Muscle of leg (tissue), 11 donors: ENCODE measurements around the gene TREH. TPM values are rescaled to one million over a fixed set of nuclear protein-coding genes. Genes with fewer than 3 reads are reported as not detected.

Source experiments
- DNase-seq: peaks from one replicate; pipeline ENCODE4 v3.0.0; 2013
- H3K27ac ChIP-seq: one replicate; pipeline ENCODE4 v1.5.1; 2013; ENCODE audit warnings: mild to moderate bottlenecking, low read length, control low read depth
- H3K27me3 ChIP-seq: one replicate; pipeline ENCODE4 v1.6.1; 2013; ENCODE audit warnings: low read length; ENCODE audit not compliant: control insufficient read depth, insufficient read depth
- H3K36me3 ChIP-seq: one replicate; pipeline ENCODE4 v1.6.1; 2013; ENCODE audit warnings: low read length; ENCODE audit not compliant: control insufficient read depth, insufficient read depth
- H3K4me1 ChIP-seq: one replicate; pipeline ENCODE4 v1.6.1; 2013; ENCODE audit warnings: low read length; ENCODE audit not compliant: control insufficient read depth, insufficient read depth
- H3K4me3 ChIP-seq: one replicate; pipeline ENCODE4 v1.5.1; 2013; ENCODE audit warnings: low read length, control low read depth
- H3K9me3 ChIP-seq: replicated peaks from 2 replicates; pipeline ENCODE4 v1.6.1; 2013; ENCODE audit warnings: low read depth, low read length; ENCODE audit not compliant: control insufficient read depth
- WGBS: methylation state at CpG from one replicate; pipeline ENCODE4 v1.1.5; 2013; ENCODE audit warnings: missing lambda C conversion rate; ENCODE audit not compliant: insufficient coverage; 5-methylcytosine and 5-hydroxymethylcytosine counted together
- polyA plus RNA-seq, 8 donors: library from polyadenylated mRNA; unstranded; fragments of 120-200 nt; gene quantifications; one replicate each; pipeline versions ENCODE4 v1.2.1 to v1.2.3, GENCODE V29; 2013; ENCODE audit warnings: inconsistent platforms in 1 of 8, low replicate concordance in 1 of 8; ENCODE audit not compliant: insufficient read length in 8 of 8, insufficient read depth in 1 of 8
- total RNA-seq: library from RNA; stranded (reverse); fragments of 120-200 nt; gene quantifications from one replicate; pipeline ENCODE4 v1.2.4, GENCODE V29; 2013

Gene TREH
- total and polyA plus RNA-seq, 9 donors, result under 0.01 to 5.6 (median 0.22) TPM

DNA sequence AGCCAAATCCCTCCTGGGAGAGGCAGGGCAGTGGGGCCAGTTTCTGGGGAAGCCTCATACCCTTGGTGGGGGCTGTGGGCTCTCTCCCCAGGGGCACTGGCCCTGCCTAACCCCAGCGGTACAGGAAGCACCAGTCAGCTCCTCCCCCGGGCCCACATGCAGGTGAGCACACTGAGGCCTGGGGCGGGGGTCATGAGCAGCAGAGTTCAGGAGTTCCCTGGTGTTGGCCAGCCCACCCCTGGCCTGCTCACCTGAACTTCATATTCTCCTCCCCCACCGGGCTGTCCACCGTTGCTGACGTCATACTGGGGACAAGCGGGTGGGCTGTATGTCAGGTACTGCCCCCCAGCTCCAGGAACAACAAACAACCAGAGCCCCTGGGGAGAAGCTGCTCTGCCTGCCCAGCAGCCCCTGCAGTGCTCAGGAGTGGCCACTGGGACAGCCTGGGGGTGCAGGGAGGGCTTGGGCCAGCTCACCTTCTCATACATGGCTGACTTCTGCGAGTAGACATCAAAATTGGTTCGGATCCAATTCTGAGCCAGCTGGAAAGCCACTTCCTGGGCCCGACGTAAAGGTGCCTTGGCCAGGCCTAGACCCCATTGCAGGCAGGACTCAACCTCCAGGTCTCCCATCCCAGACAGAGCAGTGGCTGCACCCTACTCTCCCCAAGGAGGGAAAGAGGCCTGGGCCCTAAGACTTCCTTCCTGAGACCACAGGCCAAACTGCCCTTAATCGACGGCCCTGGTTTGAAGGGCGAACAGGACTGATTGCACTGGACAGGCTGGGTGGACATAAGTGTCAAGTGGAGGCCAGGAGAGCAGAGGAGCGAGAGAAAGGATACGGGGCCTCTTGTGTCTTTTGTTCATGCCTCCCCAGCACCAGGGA lies 20.8 kb downstream of the TREH start:
- peaks cover 23% of the 10 kb centered on the region for H3K4me1 ChIP-seq
- no peak overlapping the region for H3K4me3 ChIP-seq
- H3K9me3 ChIP-seq, result no peaks in the 10 kb centered on the region
- H3K27ac ChIP-seq, result peak overlapping the region; percentile 48
- peak; percentile 46 for DNase-seq
- whole genome bisulfite sequencing, result 49% methylated on average over 14 of the region's 16 CpGs
- H3K27me3 ChIP-seq, result no peaks in the 10 kb centered on the region
- peaks cover 37% of the 10 kb centered on the region for H3K36me3 ChIP-seq

GRCh38 chr11:118657709-118658428 lies 21.6 kb downstream of the TREH start:
- Histone ChIP-seq H3K4me3 (no peak overlapping the region), H3K36me3 (peaks cover 42% of the 10 kb centered on the region), H3K9me3 (no peaks in the 10 kb centered on the region), H3K4me1 (peaks cover 23% of the 10 kb centered on the region), H3K27ac (peak overlapping the region; percentile 13), H3K27me3 (no peaks in the 10 kb centered on the region)
- DNase-seq, result no peak
- 72% methylated on average over 7 of the region's 16 CpGs for WGBS

- H3K4me3 ChIP-seq, result no peak overlapping the region
- no peak for DNase-seq
- H3K9me3 ChIP-seq, result no peaks in the 10 kb centered on the region
- H3K27me3 ChIP-seq, result no peaks in the 10 kb centered on the region
- peaks cover 18% of the 10 kb centered on the region for H3K4me1 ChIP-seq
- 75% methylated on average over 1 of the region's 2 CpGs for WGBS
- no peak overlapping the region for H3K27ac ChIP-seq
- peaks cover 48% of the 10 kb centered on the region for H3K36me3 ChIP-seq
These were observed 22.2 kb downstream of the TREH start for GRCh38 chr11:118657238-118657637.

GRCh38 chr11:118656563-118657165 lies 22.8 kb downstream of the TREH start:
- no peak for DNase-seq
- Histone ChIP-seq H3K4me1 (peaks cover 17% of the 10 kb centered on the region), H3K27me3 (no peaks in the 10 kb centered on the region), H3K9me3 (no peaks in the 10 kb centered on the region), H3K27ac (no peak overlapping the region), H3K4me3 (no peak overlapping the region), H3K36me3 (peaks cover 54% of the 10 kb centered on the region)
- WGBS, result 70% methylated on average over 5 of the region's 5 CpGs

GRCh38 chr11:118655486-118656190 lies 23.8 kb downstream of the TREH start:
- Histone ChIP-seq H3K9me3 (no peaks in the 10 kb centered on the region), H3K4me3 (no peak overlapping the region), H3K27ac (no peak overlapping the region), H3K27me3 (no peaks in the 10 kb centered on the region), H3K4me1 (peaks cover 16% of the 10 kb centered on the region), H3K36me3 (peaks cover 60% of the 10 kb centered on the region)
- WGBS, result 83% methylated on average over 4 of the region's 7 CpGs
- no peak for DNase-seq

DNA sequence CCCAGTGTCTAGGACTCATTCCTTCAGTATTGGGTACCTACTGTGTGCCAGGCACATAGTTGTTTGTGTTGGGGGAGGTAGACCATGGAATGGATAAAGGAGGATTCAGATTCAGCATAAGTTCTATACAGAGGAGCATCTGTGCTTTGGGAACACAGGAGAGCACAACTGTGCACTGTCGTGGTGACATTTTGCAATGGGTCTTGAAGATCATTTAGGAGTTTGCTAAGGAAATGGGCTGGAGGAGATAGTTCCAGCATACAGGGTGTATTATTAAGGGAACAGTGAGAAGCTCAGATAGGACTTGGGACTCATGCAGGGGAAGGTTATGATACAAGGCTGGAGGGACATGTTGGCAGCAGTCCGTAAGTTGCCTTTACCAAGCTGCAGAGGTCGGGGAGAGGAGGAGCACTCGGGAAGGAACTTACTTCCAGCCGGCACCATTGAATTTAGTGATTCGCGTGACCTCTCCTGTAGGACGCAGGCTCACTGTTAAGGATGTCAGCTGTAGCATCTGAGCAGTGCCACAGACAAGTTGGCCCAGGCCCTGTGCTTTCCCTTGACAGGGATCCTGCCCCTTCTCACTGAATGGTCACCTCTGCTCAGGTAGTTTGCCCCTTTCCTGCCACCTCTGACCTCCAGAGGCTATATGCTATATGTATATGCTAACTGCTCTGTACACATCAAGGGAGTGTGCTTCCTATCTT lies 25.6 kb downstream of the TREH start:
- WGBS, result 67% methylated on average over 8 of the region's 8 CpGs

GRCh38 chr11:118652681-118653181 lies 26.7 kb downstream of the TREH start:
- Histone ChIP-seq H3K9me3 (no peaks in the 10 kb centered on the region), H3K36me3 (peaks cover 83% of the 10 kb centered on the region), H3K4me1 (no peaks in the 10 kb centered on the region), H3K4me3 (no peak overlapping the region), H3K27me3 (no peaks in the 10 kb centered on the region), H3K27ac (no peak overlapping the region)
- 50% methylated on average over 4 of the region's 4 CpGs for WGBS
- no peak for DNase-seq

More for the DNA sequence above, 25.6 kb downstream of the TREH start:
- no peak for DNase-seq
- Histone ChIP-seq H3K4me3 (no peak overlapping the region), H3K27me3 (no peaks in the 10 kb centered on the region), H3K4me1 (no peaks in the 10 kb centered on the region), H3K27ac (no peak overlapping the region), H3K9me3 (no peaks in the 10 kb centered on the region), H3K36me3 (peaks cover 78% of the 10 kb centered on the region)

DNA sequence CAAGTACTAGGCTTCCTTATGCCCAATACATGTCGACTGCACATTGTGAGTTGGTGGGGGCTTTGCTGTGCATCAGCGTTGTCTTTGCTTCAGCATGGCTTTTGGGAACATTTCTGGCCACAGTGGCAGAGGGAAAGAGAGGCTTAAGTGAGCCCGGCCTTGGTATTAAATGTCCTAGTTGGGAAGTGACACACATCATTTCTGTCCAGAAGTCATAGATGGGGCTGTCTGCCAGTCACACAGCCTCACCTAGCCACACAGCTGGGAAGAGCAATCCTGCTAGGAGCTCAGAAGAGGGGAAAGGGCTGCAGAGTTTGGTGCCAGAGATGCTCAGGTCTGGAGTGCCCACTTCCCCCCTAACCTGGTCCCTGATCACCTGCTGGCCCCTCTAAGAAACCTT lies 27.6 kb downstream of the TREH start:
- no peak for DNase-seq
- peaks cover 81% of the 10 kb centered on the region for H3K36me3 ChIP-seq
- H3K4me1 ChIP-seq, result no peaks in the 10 kb centered on the region
- no peaks in the 10 kb centered on the region for H3K9me3 ChIP-seq
- no CpG with 5 or more reads among the region's 3 CpGs for WGBS
- no peak overlapping the region for H3K4me3 ChIP-seq
- H3K27ac ChIP-seq, result no peak overlapping the region
- H3K27me3 ChIP-seq, result no peaks in the 10 kb centered on the region

DNA sequence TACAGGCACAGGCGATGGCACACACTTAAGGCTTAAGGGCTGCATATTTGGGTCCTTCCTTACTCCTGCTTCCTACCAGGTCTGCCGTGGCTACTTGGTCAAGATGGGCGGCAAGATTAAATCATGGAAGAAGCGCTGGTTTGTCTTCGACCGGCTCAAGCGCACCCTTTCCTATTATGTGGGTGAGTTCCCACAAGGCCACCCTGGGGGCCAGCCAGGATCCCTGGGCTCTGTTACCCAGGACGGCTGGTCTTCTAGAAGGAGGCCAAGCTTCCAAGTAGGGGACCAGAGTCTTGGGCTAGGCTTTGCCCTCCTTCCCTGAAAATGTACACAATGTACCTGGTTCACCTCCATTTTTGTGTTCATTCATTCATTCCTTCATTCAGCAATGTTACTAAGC lies 29.1 kb downstream of the TREH start:
- 90% methylated on average over 1 of the region's 8 CpGs for WGBS
- no peaks in the 10 kb centered on the region for H3K9me3 ChIP-seq

More for the DNA sequence above, 29.1 kb downstream of the TREH start:
- no peak for DNase-seq
- no peak overlapping the region for H3K27ac ChIP-seq
- no peaks in the 10 kb centered on the region for H3K4me1 ChIP-seq
- peaks cover 77% of the 10 kb centered on the region for H3K36me3 ChIP-seq
- no peaks in the 10 kb centered on the region for H3K27me3 ChIP-seq
- no peak overlapping the region for H3K4me3 ChIP-seq
